Left lung (tissue), 10 donors: ENCODE data around the gene DACT2. TPM values are rescaled to one million over a fixed set of nuclear protein-coding genes. Genes with fewer than 3 reads are reported as not detected.

Experiments used
- ATAC-seq: fragments of 200-7000 bp; cut with Tn5 transposase; one replicate; pipeline ENCODE4 v1.9.1; 2020; ENCODE audit warnings: moderate library complexity
- DNase-seq, 4 donors: peaks; one replicate each; pipeline ENCODE4 v3.0.0-alpha.2; 2013 to 2020
- H3K27ac ChIP-seq, 2 donors: fragments of 200-600 bp; sonication (generic) in 1 of 2; one replicate each; pipeline versions ENCODE4 v1.5.0 to v1.8.0; 2020 to 2021
- H3K27me3 ChIP-seq, 2 donors: fragments of 200-600 bp; sonication (generic) in 1 of 2; one replicate each; pipeline versions ENCODE4 v1.5.0 to v1.8.0; 2020 to 2021
- H3K36me3 ChIP-seq, 2 donors: fragments of 200-600 bp; sonication (generic) in 1 of 2; one replicate each; pipeline versions ENCODE4 v1.5.0 to v1.8.0; 2020 to 2021
- H3K4me1 ChIP-seq, 2 donors: fragments of 200-600 bp; one replicate each; pipeline ENCODE4 v1.8.0; 2021
- H3K4me3 ChIP-seq, 2 donors: fragments of 200-600 bp; sonication (generic) in 1 of 2; one replicate each; pipeline versions ENCODE4 v1.5.0 to v1.8.0; 2020 to 2021; ENCODE audit warnings: mild to moderate bottlenecking in 1 of 2
- H3K9me3 ChIP-seq, 2 donors: fragments of 200-600 bp; sonication (generic) in 1 of 2; one replicate each; pipeline versions ENCODE4 v1.5.0 to v1.8.0; 2020 to 2021
- intact Hi-C, 2 donors: fragments of 100-400 bp; cut with DNase I; formaldehyde crosslinking; loops; one replicate each; pipeline versions ENCODE4 v1.11.2 to v1.14.2; 2022
- polyA plus RNA-seq, 6 donors: library from polyadenylated mRNA; unstranded; fragments of 120-200 nt; gene quantifications; one replicate each; pipeline ENCODE4 v1.2.1, GENCODE V29; 2013; ENCODE audit not compliant: insufficient read length in 6 of 6
- total RNA-seq, 2 donors: library from RNA; stranded (reverse); fragmentation: NEBNext Ultra II Directional; extraction: Animal tissue kit (Norgen Biotek cat#: 25700); gene quantifications; one replicate each; pipeline ENCODE4 v1.2.1, GENCODE V29; 2021
- TF ChIP-seq, protein P1 (sequence below), 2 donors: fragments of 200-600 bp; sonication (generic) in 1 of 2; IDR thresholded peaks; one replicate each; pipeline versions ENCODE4 v1.5.0 to v1.8.0; 2021; ENCODE audit warnings: antibody characterized with exemption in 2 of 2
- donor health status: DM: no; HTN: yes; CAD: no.
- donor health status: DM: no; HTN: no; CAD: no.

DACT2 gene
- total and polyA plus RNA-seq, 8 donors, result 1.4 to 50.1 (median 38.7) TPM

DNA sequence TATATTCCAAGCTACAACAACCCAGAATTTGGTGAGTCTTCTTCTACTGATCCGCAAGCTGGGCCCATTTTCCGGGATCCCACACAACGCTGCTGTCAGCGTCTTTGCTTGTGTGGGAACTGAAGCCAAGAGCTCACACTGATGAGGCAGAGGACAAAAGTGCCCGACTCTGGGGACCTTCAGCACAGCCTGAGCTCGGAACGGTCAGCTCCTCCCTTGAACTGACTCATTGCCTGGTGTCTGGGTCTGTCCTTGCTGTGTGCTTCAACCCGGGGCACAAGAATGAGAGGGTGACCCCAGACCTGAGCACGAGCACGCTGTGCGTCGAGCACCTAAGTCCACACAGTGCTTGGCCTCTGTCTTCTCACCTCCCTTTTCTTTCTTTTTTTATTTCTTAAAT, 33.5 kb downstream of the DACT2 start:
- Histone ChIP-seq H3K4me3 (no peak overlapping the region), H3K4me1 (no peaks in the 10 kb centered on the region), H3K27me3 (no peaks in the 10 kb centered on the region), H3K9me3 (no peaks in the 10 kb centered on the region), H3K36me3 (no peaks in the 10 kb centered on the region), H3K27ac (no peak overlapping the region)
- ATAC-seq, result no peak
- TF ChIP-seq, protein P1, sequence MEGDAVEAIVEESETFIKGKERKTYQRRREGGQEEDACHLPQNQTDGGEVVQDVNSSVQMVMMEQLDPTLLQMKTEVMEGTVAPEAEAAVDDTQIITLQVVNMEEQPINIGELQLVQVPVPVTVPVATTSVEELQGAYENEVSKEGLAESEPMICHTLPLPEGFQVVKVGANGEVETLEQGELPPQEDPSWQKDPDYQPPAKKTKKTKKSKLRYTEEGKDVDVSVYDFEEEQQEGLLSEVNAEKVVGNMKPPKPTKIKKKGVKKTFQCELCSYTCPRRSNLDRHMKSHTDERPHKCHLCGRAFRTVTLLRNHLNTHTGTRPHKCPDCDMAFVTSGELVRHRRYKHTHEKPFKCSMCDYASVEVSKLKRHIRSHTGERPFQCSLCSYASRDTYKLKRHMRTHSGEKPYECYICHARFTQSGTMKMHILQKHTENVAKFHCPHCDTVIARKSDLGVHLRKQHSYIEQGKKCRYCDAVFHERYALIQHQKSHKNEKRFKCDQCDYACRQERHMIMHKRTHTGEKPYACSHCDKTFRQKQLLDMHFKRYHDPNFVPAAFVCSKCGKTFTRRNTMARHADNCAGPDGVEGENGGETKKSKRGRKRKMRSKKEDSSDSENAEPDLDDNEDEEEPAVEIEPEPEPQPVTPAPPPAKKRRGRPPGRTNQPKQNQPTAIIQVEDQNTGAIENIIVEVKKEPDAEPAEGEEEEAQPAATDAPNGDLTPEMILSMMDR (IDR thresholded peaks at IDR 0.05), result no peak
- DNase-seq, result no peak
- intact Hi-C loops, result no loop called here

DNA sequence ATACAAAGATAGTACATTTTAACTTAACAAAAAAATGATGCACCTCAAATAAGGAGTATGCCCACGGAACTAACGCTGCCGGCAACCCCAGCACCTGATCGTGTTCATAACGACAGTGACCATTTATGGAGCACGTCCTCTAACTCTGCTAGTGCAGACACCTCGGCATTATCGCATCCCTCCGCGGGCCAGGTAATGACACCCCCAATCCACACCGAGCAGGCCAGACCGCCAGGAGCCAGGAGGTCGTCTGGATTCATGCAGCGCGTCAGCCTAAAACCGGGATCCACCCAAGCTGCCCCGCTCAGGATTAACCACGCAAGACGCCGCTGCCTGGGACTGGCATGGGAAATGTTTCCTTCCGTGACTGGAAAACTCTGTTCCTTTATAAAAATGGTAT, 34.1 kb downstream of the DACT2 start:
- DNase-seq, result no peak
- TF ChIP-seq, protein P1 (IDR thresholded peaks at IDR 0.05), result no peak
- no peaks in the 10 kb centered on the region for H3K9me3 ChIP-seq
- no peak overlapping the region for H3K4me3 ChIP-seq
- H3K27me3 ChIP-seq, result no peaks in the 10 kb centered on the region
- no peaks in the 10 kb centered on the region for H3K4me1 ChIP-seq
- intact Hi-C loops, result no loop called here
- no peak overlapping the region for H3K27ac ChIP-seq
- H3K36me3 ChIP-seq, result no peaks in the 10 kb centered on the region
- no peak for ATAC-seq

DNA sequence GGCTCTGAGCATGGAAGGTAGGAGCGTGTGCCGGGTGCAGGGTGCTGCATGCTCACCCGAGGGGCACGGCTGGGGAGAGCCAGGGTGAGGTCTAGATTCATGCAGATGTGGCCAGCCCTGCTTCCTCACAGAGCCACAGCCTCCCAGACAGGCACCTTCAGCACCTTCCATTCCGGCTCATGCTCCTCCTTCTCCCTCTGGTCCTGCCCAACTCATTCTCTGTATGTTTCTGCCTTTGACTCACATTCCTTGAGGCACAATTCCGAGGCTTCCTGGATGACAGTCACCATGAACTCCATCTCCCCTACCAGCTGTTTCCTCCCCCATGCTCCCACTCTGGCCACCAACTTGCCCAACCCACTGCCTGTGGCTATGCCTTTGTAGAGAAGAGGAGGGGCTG, 35.4 kb downstream of the DACT2 start:
- ATAC-seq (no peak), DNase-seq (no peak)
- H3K4me3 ChIP-seq, result no peak overlapping the region
- no peaks in the 10 kb centered on the region for H3K4me1 ChIP-seq
- H3K36me3 ChIP-seq, result no peaks in the 10 kb centered on the region
- H3K27ac ChIP-seq, result no peak overlapping the region
- H3K9me3 ChIP-seq, result no peaks in the 10 kb centered on the region
- intact Hi-C loops, result no loop called here
- peaks cover 0 to 12% of the 10 kb centered on the region in 2 donors for H3K27me3 ChIP-seq
- TF ChIP-seq, protein P1 (IDR thresholded peaks at IDR 0.05), result no peak

DNA sequence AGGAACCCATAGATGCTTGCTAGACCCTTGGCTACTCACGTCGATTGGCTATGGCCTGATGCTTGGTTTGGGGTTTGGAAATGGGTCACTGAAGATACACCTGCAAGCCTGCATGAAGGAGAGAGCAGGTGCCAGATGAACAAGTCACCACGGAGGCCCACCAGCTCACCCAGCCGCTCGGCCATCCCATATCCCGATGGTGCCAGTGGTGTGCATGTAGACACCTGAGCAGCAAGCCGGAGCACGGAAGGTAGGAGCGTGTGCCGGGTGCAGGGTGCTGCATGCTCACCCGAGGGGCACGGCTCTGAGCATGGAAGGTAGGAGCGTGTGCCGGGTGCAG, 35.9 kb downstream of the DACT2 start:
- Histone ChIP-seq H3K27me3 (peaks cover 0 to 17% of the 10 kb centered on the region in 2 donors), H3K9me3 (no peaks in the 10 kb centered on the region), H3K36me3 (no peaks in the 10 kb centered on the region), H3K27ac (no peak overlapping the region), H3K4me3 (no peak overlapping the region), H3K4me1 (no peaks in the 10 kb centered on the region)
- DNase-seq, result no peak
- ATAC-seq, result no peak
- TF ChIP-seq, protein P1 (IDR thresholded peaks at IDR 0.05), result no peak
- intact Hi-C loops, result no loop called here

DNA sequence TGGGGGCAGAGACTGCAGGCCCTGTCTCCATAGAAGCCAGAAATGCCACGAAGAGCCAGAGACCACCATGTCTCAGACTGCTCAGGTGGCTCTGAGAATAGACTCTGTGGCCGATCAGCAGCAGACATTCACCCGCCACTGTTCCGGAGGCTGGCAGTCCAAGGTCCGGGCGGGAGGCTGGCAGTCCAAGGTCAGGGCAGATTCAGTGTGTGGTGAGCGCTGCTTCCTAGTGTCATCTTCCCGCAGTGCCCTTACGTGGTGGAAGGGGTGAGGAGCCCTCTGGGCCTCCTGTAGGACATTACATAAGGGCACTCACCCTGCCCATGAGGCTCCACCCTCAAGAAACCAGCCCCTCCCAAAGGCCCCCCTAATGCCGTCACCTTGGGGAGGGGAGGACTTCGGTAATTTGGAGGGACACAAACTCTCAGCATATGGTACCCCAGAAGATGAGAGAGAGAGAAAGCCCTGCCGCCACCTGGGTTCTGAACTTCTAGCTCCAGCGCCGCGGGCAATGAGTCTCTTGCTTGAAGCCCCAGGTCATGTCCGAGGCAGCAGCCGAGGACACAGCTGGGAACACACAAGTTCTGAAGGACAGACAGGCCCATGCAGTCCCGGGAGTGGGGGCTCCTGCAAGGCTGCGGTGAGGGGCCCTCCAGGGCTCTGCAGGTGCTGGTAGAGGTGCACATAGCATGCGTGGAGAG, 36.4 kb downstream of the DACT2 start:
- DNase-seq (no peak), ATAC-seq (no peak)
- Histone ChIP-seq H3K9me3 (no peaks in the 10 kb centered on the region), H3K27ac (no peak overlapping the region), H3K4me3 (no peak overlapping the region), H3K4me1 (no peaks in the 10 kb centered on the region), H3K27me3 (peaks cover 0 to 18% of the 10 kb centered on the region in 2 donors), H3K36me3 (no peaks in the 10 kb centered on the region)
- intact Hi-C loops, result no loop called here
- TF ChIP-seq, protein P1 (IDR thresholded peaks at IDR 0.05), result no peak
